ENCODE results near the gene GAA. TPM values are rescaled to one million over a fixed set of nuclear protein-coding genes. Genes with fewer than 3 reads are reported as not detected.

GAA gene
- polyA plus RNA-seq, 1 of the 3 experiments (the other 2 are of a cell fraction), result 27.3 TPM

DNA sequence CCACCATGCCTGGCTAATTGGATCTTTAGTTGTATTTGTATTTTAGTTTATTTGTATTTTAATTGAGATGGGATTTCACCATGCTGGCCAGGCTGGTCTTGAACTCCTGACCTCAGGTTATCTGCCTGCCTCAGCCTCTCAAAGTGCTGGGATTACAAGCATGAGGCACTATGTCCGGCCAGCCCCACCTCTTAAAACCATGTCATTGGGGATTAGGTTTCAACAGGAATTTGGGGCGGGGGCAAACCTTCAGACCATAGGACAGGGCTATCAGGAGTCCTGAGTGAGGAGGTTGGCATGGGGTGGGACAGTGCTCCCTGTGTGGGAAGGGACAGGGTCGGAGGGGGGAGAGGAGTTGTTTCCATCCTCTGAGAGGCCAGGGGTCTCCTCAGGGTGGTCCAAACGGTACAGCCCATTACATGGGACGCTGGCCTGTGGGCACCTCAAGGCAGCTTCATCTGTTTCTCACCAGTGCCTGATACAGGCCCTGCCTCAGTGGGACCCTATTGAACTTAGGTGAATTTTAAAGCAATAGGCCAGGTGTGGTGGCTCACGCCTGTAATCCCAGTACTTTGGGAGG lies 21.6 kb downstream of the GAA start (continued):
- TF ChIP-seq RAD21 (IDR thresholded peaks at IDR 0.05; ENCODE audit: low read length), result no peak

GRCh38 chr17:80123791-80124190 lies 22.4 kb downstream of the GAA start:
- H2AFZ ChIP-seq (ENCODE audit: low read depth), result no peak overlapping the region
- no peak overlapping the region for H3K9ac ChIP-seq
- H3K27ac ChIP-seq (ENCODE audit: low read depth in 2 of 2, low read length in 1 of 2), result no peak overlapping the region
- H3K4me2 ChIP-seq, result no peak overlapping the region
- no peaks in the 10 kb centered on the region for H3K79me2 ChIP-seq (ENCODE audit: insufficient read depth)
- DNase-seq, result no peak
- TF ChIP-seq RXRA (IDR thresholded peaks at IDR 0.05; ENCODE audit: borderline replicate concordance, low read depth) (no peak), EZH2phosphoT487 (IDR thresholded peaks at IDR 0.05; ENCODE audit: borderline replicate concordance, low read depth) (no peak), CHD2 (IDR thresholded peaks at IDR 0.05; ENCODE audit: low read length, partially characterized antibody) (no peak), SIN3A (IDR thresholded peaks at IDR 0.05; ENCODE audit: borderline replicate concordance, low read depth, low read length) (no peak), MXI1 (IDR thresholded peaks at IDR 0.05; ENCODE audit: low read depth, low read length) (no peak), MEF2A (IDR thresholded peaks at IDR 0.05; ENCODE audit: borderline replicate concordance, low read depth) (no peak), POLR2AphosphoS5 (IDR thresholded peaks at IDR 0.05; ENCODE audit: low read depth, low read length) (no peak), FOXJ3 (CRISPR knock-in tag; IDR thresholded peaks at IDR 0.05) (no peak)
- TF ChIP-seq, protein P1, sequence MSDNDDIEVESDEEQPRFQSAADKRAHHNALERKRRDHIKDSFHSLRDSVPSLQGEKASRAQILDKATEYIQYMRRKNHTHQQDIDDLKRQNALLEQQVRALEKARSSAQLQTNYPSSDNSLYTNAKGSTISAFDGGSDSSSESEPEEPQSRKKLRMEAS (IDR thresholded peaks at IDR 0.05; ENCODE audit: low read depth), result no peak
- TF ChIP-seq, protein P2, sequence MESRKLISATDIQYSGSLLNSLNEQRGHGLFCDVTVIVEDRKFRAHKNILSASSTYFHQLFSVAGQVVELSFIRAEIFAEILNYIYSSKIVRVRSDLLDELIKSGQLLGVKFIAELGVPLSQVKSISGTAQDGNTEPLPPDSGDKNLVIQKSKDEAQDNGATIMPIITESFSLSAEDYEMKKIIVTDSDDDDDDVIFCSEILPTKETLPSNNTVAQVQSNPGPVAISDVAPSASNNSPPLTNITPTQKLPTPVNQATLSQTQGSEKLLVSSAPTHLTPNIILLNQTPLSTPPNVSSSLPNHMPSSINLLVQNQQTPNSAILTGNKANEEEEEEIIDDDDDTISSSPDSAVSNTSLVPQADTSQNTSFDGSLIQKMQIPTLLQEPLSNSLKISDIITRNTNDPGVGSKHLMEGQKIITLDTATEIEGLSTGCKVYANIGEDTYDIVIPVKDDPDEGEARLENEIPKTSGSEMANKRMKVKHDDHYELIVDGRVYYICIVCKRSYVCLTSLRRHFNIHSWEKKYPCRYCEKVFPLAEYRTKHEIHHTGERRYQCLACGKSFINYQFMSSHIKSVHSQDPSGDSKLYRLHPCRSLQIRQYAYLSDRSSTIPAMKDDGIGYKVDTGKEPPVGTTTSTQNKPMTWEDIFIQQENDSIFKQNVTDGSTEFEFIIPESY (IDR thresholded peaks at IDR 0.05; ENCODE audit: borderline replicate concordance, low read depth), result no peak
- TF ChIP-seq, protein P3, sequence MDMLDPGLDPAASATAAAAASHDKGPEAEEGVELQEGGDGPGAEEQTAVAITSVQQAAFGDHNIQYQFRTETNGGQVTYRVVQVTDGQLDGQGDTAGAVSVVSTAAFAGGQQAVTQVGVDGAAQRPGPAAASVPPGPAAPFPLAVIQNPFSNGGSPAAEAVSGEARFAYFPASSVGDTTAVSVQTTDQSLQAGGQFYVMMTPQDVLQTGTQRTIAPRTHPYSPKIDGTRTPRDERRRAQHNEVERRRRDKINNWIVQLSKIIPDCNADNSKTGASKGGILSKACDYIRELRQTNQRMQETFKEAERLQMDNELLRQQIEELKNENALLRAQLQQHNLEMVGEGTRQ (IDR thresholded peaks at IDR 0.05; ENCODE audit: borderline replicate concordance, low read depth, low read length), result no peak
- TF ChIP-seq, protein P4, sequence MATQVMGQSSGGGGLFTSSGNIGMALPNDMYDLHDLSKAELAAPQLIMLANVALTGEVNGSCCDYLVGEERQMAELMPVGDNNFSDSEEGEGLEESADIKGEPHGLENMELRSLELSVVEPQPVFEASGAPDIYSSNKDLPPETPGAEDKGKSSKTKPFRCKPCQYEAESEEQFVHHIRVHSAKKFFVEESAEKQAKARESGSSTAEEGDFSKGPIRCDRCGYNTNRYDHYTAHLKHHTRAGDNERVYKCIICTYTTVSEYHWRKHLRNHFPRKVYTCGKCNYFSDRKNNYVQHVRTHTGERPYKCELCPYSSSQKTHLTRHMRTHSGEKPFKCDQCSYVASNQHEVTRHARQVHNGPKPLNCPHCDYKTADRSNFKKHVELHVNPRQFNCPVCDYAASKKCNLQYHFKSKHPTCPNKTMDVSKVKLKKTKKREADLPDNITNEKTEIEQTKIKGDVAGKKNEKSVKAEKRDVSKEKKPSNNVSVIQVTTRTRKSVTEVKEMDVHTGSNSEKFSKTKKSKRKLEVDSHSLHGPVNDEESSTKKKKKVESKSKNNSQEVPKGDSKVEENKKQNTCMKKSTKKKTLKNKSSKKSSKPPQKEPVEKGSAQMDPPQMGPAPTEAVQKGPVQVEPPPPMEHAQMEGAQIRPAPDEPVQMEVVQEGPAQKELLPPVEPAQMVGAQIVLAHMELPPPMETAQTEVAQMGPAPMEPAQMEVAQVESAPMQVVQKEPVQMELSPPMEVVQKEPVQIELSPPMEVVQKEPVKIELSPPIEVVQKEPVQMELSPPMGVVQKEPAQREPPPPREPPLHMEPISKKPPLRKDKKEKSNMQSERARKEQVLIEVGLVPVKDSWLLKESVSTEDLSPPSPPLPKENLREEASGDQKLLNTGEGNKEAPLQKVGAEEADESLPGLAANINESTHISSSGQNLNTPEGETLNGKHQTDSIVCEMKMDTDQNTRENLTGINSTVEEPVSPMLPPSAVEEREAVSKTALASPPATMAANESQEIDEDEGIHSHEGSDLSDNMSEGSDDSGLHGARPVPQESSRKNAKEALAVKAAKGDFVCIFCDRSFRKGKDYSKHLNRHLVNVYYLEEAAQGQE (IDR thresholded peaks at IDR 0.05; ENCODE audit: low read depth, low read length), result no peak
- H3K4me1 ChIP-seq (ENCODE audit: control insufficient read depth in 1 of 2, insufficient read depth in 2 of 2, low read depth in 1 of 2, low read length in 1 of 2), result no peaks in the 10 kb centered on the region
- WGBS (ENCODE audit: low lambda C conversion rate), result 87% methylated on average over 15 of the region's 15 CpGs
- H3F3A ChIP-seq (replicated peaks; ENCODE audit: insufficient read depth), result no peaks in the 10 kb centered on the region
- POLR2A ChIA-PET, result no interaction called here
- H3K9me3 ChIP-seq, result no peaks in the 10 kb centered on the region
- H3K36me3 ChIP-seq (replicated peaks in 1 of 2; ENCODE audit: control insufficient read depth in 1 of 2, insufficient read depth in 2 of 2, low read length in 1 of 2), result no peaks in the 10 kb centered on the region
- CTCF ChIA-PET, result interaction anchor here (0.8 to 2.1 kb wide), 3 partner anchors 11 to 23 kb away, joined by 3 to 8 read pairs (median 4); partner anchors contain the start of gene GAA
- no peaks in the 10 kb centered on the region for H3K27me3 ChIP-seq (ENCODE audit: insufficient read depth)
- no peaks in the 10 kb centered on the region for H4K20me1 ChIP-seq (ENCODE audit: insufficient read depth)
- no peak overlapping the region for H3K4me3 ChIP-seq (ENCODE audit: low read depth in 2 of 2, low read length in 1 of 2)
- H3K9me2 ChIP-seq, result no peaks in the 10 kb centered on the region
